H1 (cell line): ENCODE measurements around the gene MZF1.

Source experiments
- CBX8 ChIP-seq: fragments of 300-800, 300-1000 bp; sonication (generic); IDR thresholded peaks from 2 replicates; pipeline ENCODE4 v1.7.1; 2016; ENCODE audit warnings: low read depth, low read length, borderline replicate concordance
- EP300 ChIP-seq, 2 experiments: IDR thresholded peaks; 1 replicate in 1 of 2; 2 replicates in 1 of 2; pipeline ENCODE4 v1.6.1; 2011 to 2012; ENCODE audit warnings: low read depth in 2 of 2, low read length in 2 of 2, mild to moderate bottlenecking in 2 of 2, borderline replicate concordance in 1 of 2, inconsistent platforms in 1 of 2, moderate library complexity in 1 of 2
- EZH2 ChIP-seq: fragments of 200-600 bp; sonication (generic); IDR thresholded peaks from 2 replicates; pipeline ENCODE4 v1.7.1; 2012; ENCODE audit warnings: low read depth, mild to moderate bottlenecking, moderate library complexity, low read length, inconsistent platforms; ENCODE audit not compliant: severe bottlenecking
- HDAC6 ChIP-seq: IDR thresholded peaks from one replicate; pipeline ENCODE4 v1.7.1; 2012; ENCODE audit warnings: low read depth, mild to moderate bottlenecking, inconsistent platforms, low read length, moderate library complexity
- MAFK ChIP-seq: IDR thresholded peaks from 2 replicates; pipeline ENCODE4 v1.6.1; 2012; ENCODE audit warnings: low read depth, mild to moderate bottlenecking, improper control_type of control experiment, low read length
- POLR2AphosphoS5 ChIP-seq: IDR thresholded peaks from 2 replicates; pipeline ENCODE4 v1.6.1; 2011; ENCODE audit warnings: low read depth, low read length
- RAD21 ChIP-seq, 2 experiments: IDR thresholded peaks in 1 of 2; conservative IDR thresholded peaks in 1 of 2; 2 replicates each; pipeline ENCODE4 v1.6.1; 2011; ENCODE audit warnings: low read depth in 2 of 2, low read length in 2 of 2, improper control_type of control experiment in 1 of 2, inconsistent platforms in 1 of 2, mild to moderate bottlenecking in 1 of 2, moderate library complexity in 1 of 2
- RFX5 ChIP-seq: IDR thresholded peaks from 2 replicates; pipeline ENCODE4 v1.6.1; 2011; ENCODE audit warnings: low read depth, low read length, improper control_type of control experiment, borderline replicate concordance
- SRF ChIP-seq: IDR thresholded peaks from 2 replicates; pipeline ENCODE4 v1.6.1; 2011; ENCODE audit warnings: mild to moderate bottlenecking, low read depth, low read length, moderate library complexity
- TBP ChIP-seq: IDR thresholded peaks from 2 replicates; pipeline ENCODE4 v1.6.1; 2011; ENCODE audit warnings: low read depth, low read length, improper control_type of control experiment
- ZNF274 ChIP-seq: IDR thresholded peaks from 2 replicates; pipeline ENCODE4 v1.7.0; 2012; ENCODE audit warnings: low read length, borderline replicate concordance; ENCODE audit errors: extremely low read depth
- TF ChIP-seq, protein P1 (sequence below), 3 experiments: IDR thresholded peaks; 1 replicate in 2 of 3; 2 replicates in 1 of 3; pipeline versions ENCODE4 v1.5.1 to v1.6.1; 2011; ENCODE audit warnings: low read length in 3 of 3, mild to moderate bottlenecking in 3 of 3, inconsistent platforms in 2 of 3, low read depth in 1 of 3, moderate library complexity in 1 of 3; ENCODE audit not compliant: insufficient read depth in 1 of 3; ENCODE audit errors: control extremely low read depth in 1 of 3

DNA sequence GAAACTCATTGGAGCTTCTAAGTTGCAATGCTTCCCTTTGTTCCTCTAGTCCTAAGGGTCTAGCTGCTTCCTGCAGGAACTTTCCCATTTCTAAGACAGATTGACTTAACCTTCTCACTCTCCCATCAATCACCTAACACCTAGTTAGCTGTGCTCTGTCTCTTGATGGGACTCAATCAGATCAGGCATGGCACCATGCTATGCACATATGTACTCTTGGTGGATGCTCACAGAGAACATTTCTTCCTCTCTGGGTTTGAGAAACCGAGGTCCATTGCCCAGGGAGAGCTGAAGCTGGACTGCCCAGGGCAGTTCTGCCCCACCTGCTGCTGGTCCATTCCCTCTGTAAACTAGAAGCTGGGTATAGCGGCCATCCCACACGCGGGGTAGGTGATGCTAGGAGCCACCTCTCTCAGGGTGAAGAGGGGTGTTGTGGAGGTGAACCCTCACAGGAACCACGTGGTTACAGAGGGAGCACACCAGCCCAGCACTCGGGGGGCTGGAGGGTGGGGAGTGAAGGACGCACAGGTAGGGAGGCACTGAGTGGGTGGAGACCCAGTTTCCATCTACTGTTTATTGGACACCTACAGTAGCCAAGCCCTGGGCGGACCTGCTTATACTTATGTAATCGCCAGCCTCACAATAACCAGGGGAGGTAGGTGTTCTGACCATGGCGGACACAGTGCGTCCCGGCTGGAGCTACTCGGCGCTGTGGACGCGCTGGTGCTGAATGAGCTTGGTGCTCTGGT is 11.6 kb downstream of the MZF1 start:
- TF ChIP-seq POLR2AphosphoS5 (no peak), RFX5 (no peak), SRF (no peak), EZH2 (no peak), EP300 (IDR thresholded peaks at IDR 0.05; ENCODE audit: borderline replicate concordance in 1 of 2, low read depth in 2 of 2, low read length in 2 of 2) (no peak), CBX8 (no peak), RAD21 (IDR thresholded peaks at IDR 0.05 in 1 of 2, conservative IDR thresholded peaks at IDR 0.05 in 1 of 2; ENCODE audit: low read depth in 2 of 2, low read length in 2 of 2) (no peak), TBP (no peak), ZNF274 (no peak), HDAC6 (no peak), MAFK (no peak)
- TF ChIP-seq, protein P1, sequence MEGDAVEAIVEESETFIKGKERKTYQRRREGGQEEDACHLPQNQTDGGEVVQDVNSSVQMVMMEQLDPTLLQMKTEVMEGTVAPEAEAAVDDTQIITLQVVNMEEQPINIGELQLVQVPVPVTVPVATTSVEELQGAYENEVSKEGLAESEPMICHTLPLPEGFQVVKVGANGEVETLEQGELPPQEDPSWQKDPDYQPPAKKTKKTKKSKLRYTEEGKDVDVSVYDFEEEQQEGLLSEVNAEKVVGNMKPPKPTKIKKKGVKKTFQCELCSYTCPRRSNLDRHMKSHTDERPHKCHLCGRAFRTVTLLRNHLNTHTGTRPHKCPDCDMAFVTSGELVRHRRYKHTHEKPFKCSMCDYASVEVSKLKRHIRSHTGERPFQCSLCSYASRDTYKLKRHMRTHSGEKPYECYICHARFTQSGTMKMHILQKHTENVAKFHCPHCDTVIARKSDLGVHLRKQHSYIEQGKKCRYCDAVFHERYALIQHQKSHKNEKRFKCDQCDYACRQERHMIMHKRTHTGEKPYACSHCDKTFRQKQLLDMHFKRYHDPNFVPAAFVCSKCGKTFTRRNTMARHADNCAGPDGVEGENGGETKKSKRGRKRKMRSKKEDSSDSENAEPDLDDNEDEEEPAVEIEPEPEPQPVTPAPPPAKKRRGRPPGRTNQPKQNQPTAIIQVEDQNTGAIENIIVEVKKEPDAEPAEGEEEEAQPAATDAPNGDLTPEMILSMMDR (IDR thresholded peaks at IDR 0.05; ENCODE audit: control extremely low read depth in 1 of 3, insufficient read depth in 1 of 3, low read depth in 1 of 3, low read length in 3 of 3): no peak
